B cell (primary cell): ENCODE measurements around the gene PPM1J. TPM values are rescaled to one million over a fixed set of nuclear protein-coding genes. Genes with fewer than 3 reads are reported as not detected.

ENCODE experiments used
- ATAC-seq: fragments of 200-7000 bp; cut with Tn5 transposase; one replicate; pipeline ENCODE4 v1.10.0; 2021; ENCODE audit warnings: low read depth, mild to moderate bottlenecking, moderate number of reproducible peaks, moderate library complexity
- CTCF ChIA-PET: fragments of 350-600 bp; sonication (Branson Sonifier 250); formaldehyde crosslinking; loops from one replicate; lab custom pipeline; 2021; ENCODE audit warnings: antibody characterized with exemption, inconsistent platforms; lab: Charles Lee
- POLR2A ChIA-PET: fragments of 350-600 bp; sonication (Branson Sonifier 250); formaldehyde crosslinking; loops from one replicate; lab custom pipeline; 2021; ENCODE audit warnings: antibody characterized with exemption; lab: Charles Lee
- DNase-seq: peaks from one replicate; pipeline ENCODE4 v3.0.0; 2013
- H2AFZ ChIP-seq: 2 replicates; pipeline ENCODE4 v1.6.1; 2012; ENCODE audit warnings: mild to moderate bottlenecking, low read depth, low read length; ENCODE audit not compliant: insufficient read depth, poor library complexity, severe bottlenecking
- H3K27ac ChIP-seq, 2 donors: 1 replicate in 1 of 2; 2 replicates in 1 of 2; pipeline ENCODE4 v1.5.1; 2012 to 2013; ENCODE audit warnings: low read length in 2 of 2, mild to moderate bottlenecking in 2 of 2, moderate library complexity in 1 of 2
- H3K27me3 ChIP-seq, 4 experiments: fragments of 200-600 bp in 1 of 4; sonication (generic) in 1 of 4; replicated peaks in 1 of 4; 1 replicate in 2 of 4; 2 replicates in 2 of 4; pipeline versions ENCODE4 v1.6.1 to v1.7.0; 2013 to 2016; ENCODE audit warnings: low read length in 3 of 4, mild to moderate bottlenecking in 2 of 4, mixed read lengths in 1 of 4, moderate library complexity in 1 of 4; ENCODE audit not compliant: insufficient read depth in 4 of 4, control insufficient read depth in 3 of 4; ENCODE audit errors: control extremely low read depth in 1 of 4
- H3K36me3 ChIP-seq, 2 experiments: replicated peaks in 1 of 2; 1 replicate in 1 of 2; 2 replicates in 1 of 2; pipeline versions ENCODE4 v1.6.1 to v1.7.1; 2013; ENCODE audit warnings: low read length in 1 of 2; ENCODE audit not compliant: insufficient read depth in 2 of 2, control insufficient read depth in 1 of 2; ENCODE audit errors: control extremely low read depth in 1 of 2, extremely low read depth in 1 of 2
- H3K4me1 ChIP-seq, 2 donors: fragments of 200-600 bp in 1 of 2; sonication (generic) in 1 of 2; 1 replicate in 1 of 2; 2 replicates in 1 of 2; pipeline versions ENCODE4 v1.5.1 to v1.6.1; 2013 to 2017; ENCODE audit warnings: low read length in 2 of 2; ENCODE audit not compliant: control insufficient read depth in 2 of 2, insufficient read depth in 2 of 2
- H3K4me2 ChIP-seq: replicated peaks from 2 replicates; pipeline ENCODE3; 2012; ENCODE audit warnings: mild to moderate bottlenecking, low read depth, low read length; ENCODE audit not compliant: poor library complexity, severe bottlenecking
- H3K4me3 ChIP-seq, 5 experiments: fragments of 200-600 bp in 1 of 5; sonication (generic) in 1 of 5; 1 replicate in 3 of 5; 2 replicates in 2 of 5; pipeline versions ENCODE4 v1.5.1 to v1.7.0; 2011 to 2016; ENCODE audit warnings: low read length in 4 of 5, mild to moderate bottlenecking in 4 of 5, low read depth in 2 of 5, control low read depth in 1 of 5, moderate library complexity in 1 of 5; ENCODE audit not compliant: insufficient read depth in 1 of 5; ENCODE audit errors: control extremely low read depth in 1 of 5, extremely low read depth in 1 of 5
- H3K79me2 ChIP-seq: fragments of 200-600 bp; sonication (generic); one replicate; pipeline ENCODE4 v1.6.0; 2016; ENCODE audit warnings: low read length; ENCODE audit not compliant: control insufficient read depth, insufficient read depth
- H3K9ac ChIP-seq: fragments of 200-600 bp; sonication (generic); 2 replicates; pipeline ENCODE4 v1.6.1; 2017; ENCODE audit warnings: mild to moderate bottlenecking, low read length, moderate library complexity
- H3K9me3 ChIP-seq, 3 donors: one replicate each; pipeline versions ENCODE4 v1.6.1 to v1.7.1; 2013; ENCODE audit warnings: low read length in 2 of 3; ENCODE audit not compliant: control insufficient read depth in 2 of 3, insufficient read depth in 1 of 3; ENCODE audit errors: control extremely low read depth in 1 of 3
- H4K20me1 ChIP-seq: 2 replicates; pipeline ENCODE4 v1.6.0; 2012; ENCODE audit warnings: mild to moderate bottlenecking, low read length; ENCODE audit not compliant: insufficient read depth, control insufficient read depth, poor library complexity, severe bottlenecking
- H3K27ac Mint-ChIP-seq: one replicate; pipeline ENCODE4 v1.8.0; 2021; ENCODE audit warnings: mixed read lengths
- H3K27me3 Mint-ChIP-seq: one replicate; pipeline ENCODE4 v1.8.0; 2021; ENCODE audit warnings: mixed read lengths
- H3K4me1 Mint-ChIP-seq: one replicate; pipeline ENCODE4 v1.8.0; 2021; ENCODE audit warnings: mixed read lengths
- H3K4me3 Mint-ChIP-seq: one replicate; pipeline ENCODE4 v1.8.0; 2021; ENCODE audit warnings: mixed read lengths
- H3K9me3 Mint-ChIP-seq: one replicate; pipeline ENCODE4 v1.8.0; 2022; ENCODE audit warnings: mixed read lengths; ENCODE audit not compliant: insufficient read depth
- CTCF ChIP-seq: fragments of 200-600 bp; IDR thresholded peaks from one replicate; pipeline ENCODE4 v1.8.0; 2022; ENCODE audit warnings: antibody characterized with exemption, mild to moderate bottlenecking
- EZH2 ChIP-seq: IDR thresholded peaks from 2 replicates; pipeline ENCODE4 v1.6.1; 2012; ENCODE audit warnings: borderline replicate concordance, low read depth, mild to moderate bottlenecking, moderate library complexity, low read length; ENCODE audit not compliant: insufficient read depth, poor library complexity, severe bottlenecking
- WGBS: methylation state at CpG from one replicate; pipeline ENCODE4 v1.1.5; 2013; ENCODE audit warnings: missing lambda C conversion rate; ENCODE audit not compliant: insufficient coverage; 5-methylcytosine and 5-hydroxymethylcytosine counted together
- intact Hi-C: fragments of 100-400 bp; cut with micrococcal nuclease; formaldehyde crosslinking; loops from one replicate; pipeline ENCODE4 v1.10.0; 2022
- polyA plus RNA-seq: library from polyadenylated mRNA; depleted of rRNA; stranded (reverse); fragments of >200 nt; gene quantifications from 2 replicates; pipeline ENCODE4 v1.2.3, GENCODE V29; 2012
- total RNA-seq, 2 donors: library from RNA; stranded (reverse); fragments of 120-200 nt in 1 of 2; gene quantifications; 1 replicate in 1 of 2; 2 replicates in 1 of 2; pipeline versions ENCODE4 v1.2.3 to v1.2.4, GENCODE V29; 2013 to 2022

PPM1J gene
- total and polyA plus RNA-seq, 2 donors (not counting 1 experiment from before 2014, with no cell fraction given): 2.1 to 7.5 TPM

GRCh38 chr1:112710586-112710985 lies 4.5 kb downstream of the PPM1J start:
- TF ChIP-seq CTCF: no peak
- no peak for TF ChIP-seq EZH2
- Mint-ChIP-seq H3K4me1 (peaks cover 31% of the 10 kb centered on the region), H3K27me3 (no peaks in the 10 kb centered on the region), H3K4me3 (no peak overlapping the region), H3K9me3 (no peaks in the 10 kb centered on the region), H3K27ac (peak overlapping the region; percentile 11)
- H3K4me1 ChIP-seq: peaks cover 27 to 40% of the 10 kb centered on the region in 2 donors
- no peaks in the 10 kb centered on the region for H3K79me2 ChIP-seq
- H4K20me1 ChIP-seq: no peaks in the 10 kb centered on the region
- 97% methylated on average over 3 of the region's 3 CpGs for WGBS
- H3K27me3 ChIP-seq: no peaks in the 10 kb centered on the region
- intact Hi-C loops: loop anchor here (10.0 kb wide), 4 partner anchors 1104 to 2004 kb away; partner anchors contain the start of genes AP4B1, DCLRE1B, NRAS and RSBN1
- H3K4me2 ChIP-seq: no peak overlapping the region
- H3K27ac ChIP-seq: no peak overlapping the region
- no peak for ATAC-seq
- no peak overlapping the region for H3K9ac ChIP-seq
- no peak overlapping the region for H3K4me3 ChIP-seq
- H3K36me3 ChIP-seq: no peaks in the 10 kb centered on the region
- ChIA-PET POLR2A (no interaction called here), CTCF (interaction anchor here (0.6 to 6.6 kb wide), 7 partner anchors 8 to 341 kb away, joined by 3 to 122 read pairs (median 5); partner anchors contain the start of gene MOV10)
- H2AFZ ChIP-seq: no peak overlapping the region
- H3K9me3 ChIP-seq: no peaks in the 10 kb centered on the region
- DNase-seq: no peak

- Histone ChIP-seq H3K4me1 (peaks cover 31 to 43% of the 10 kb centered on the region in 2 donors), H3K4me3 (no peak overlapping the region), H3K27ac (no peak overlapping the region), H4K20me1 (no peaks in the 10 kb centered on the region), H3K9ac (no peak overlapping the region), H3K79me2 (no peaks in the 10 kb centered on the region), H2AFZ (no peak overlapping the region), H3K27me3 (no peaks in the 10 kb centered on the region), H3K36me3 (no peaks in the 10 kb centered on the region), H3K9me3 (no peaks in the 10 kb centered on the region), H3K4me2 (no peak overlapping the region)
- 93% methylated on average over 7 of the region's 7 CpGs for WGBS
- no peak for DNase-seq
- H3K27ac Mint-ChIP-seq: peak overlapping the region; percentile 11
- no peaks in the 10 kb centered on the region for H3K9me3 Mint-ChIP-seq
- H3K4me1 Mint-ChIP-seq: peaks cover 32% of the 10 kb centered on the region
- POLR2A ChIA-PET: no interaction called here
- no peaks in the 10 kb centered on the region for H3K27me3 Mint-ChIP-seq
- TF ChIP-seq CTCF (no peak), EZH2 (no peak)
- ATAC-seq: no peak
- intact Hi-C loops: loop anchor here (10.0 kb wide), 4 partner anchors 1105 to 2005 kb away; partner anchors contain the start of genes AP4B1, DCLRE1B, NRAS and RSBN1
- no peak overlapping the region for H3K4me3 Mint-ChIP-seq
- CTCF ChIA-PET: interaction anchor here (0.5 to 6.6 kb wide), 7 partner anchors 9 to 340 kb away, joined by 3 to 122 read pairs (median 4); partner anchors contain the start of gene MOV10
These were observed 5.0 kb downstream of the PPM1J start for GRCh38 chr1:112710159-112710558.
